ENCODE data around the gene GABRR3. TPM values are rescaled to one million over a fixed set of nuclear protein-coding genes. Genes with fewer than 3 reads are reported as not detected.
"Not testable (repeated sequence)": the region's sequence is repeated elsewhere in the genome, so short reads cannot be mapped to it uniquely, and the experiment has no call there.

GABRR3 gene
- total RNA-seq, 1 donor = not detected

DNA sequence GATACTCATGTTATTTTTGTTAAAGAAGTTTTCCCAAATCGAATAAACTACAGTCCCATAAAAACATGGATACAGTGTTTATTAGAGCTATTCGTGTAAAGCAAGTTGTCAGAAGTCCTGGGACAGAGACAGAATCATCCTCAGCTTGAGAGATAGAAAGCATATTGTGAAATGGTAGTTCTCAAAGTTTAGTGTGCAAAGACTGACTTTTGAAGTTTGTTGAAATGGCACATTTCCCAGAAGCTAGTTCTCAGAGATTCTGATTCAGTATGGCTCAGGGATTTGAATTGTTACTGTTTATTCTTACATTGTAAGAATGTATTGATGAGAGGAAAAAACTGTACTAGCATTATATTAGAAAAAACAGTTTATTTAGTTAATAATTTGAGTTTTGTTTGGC, 22.1 kb downstream of the GABRR3 start:
- peak; percentile 83 for DNase-seq (ENCODE audit: low read depth)
- TF ChIP-seq, protein P1, sequence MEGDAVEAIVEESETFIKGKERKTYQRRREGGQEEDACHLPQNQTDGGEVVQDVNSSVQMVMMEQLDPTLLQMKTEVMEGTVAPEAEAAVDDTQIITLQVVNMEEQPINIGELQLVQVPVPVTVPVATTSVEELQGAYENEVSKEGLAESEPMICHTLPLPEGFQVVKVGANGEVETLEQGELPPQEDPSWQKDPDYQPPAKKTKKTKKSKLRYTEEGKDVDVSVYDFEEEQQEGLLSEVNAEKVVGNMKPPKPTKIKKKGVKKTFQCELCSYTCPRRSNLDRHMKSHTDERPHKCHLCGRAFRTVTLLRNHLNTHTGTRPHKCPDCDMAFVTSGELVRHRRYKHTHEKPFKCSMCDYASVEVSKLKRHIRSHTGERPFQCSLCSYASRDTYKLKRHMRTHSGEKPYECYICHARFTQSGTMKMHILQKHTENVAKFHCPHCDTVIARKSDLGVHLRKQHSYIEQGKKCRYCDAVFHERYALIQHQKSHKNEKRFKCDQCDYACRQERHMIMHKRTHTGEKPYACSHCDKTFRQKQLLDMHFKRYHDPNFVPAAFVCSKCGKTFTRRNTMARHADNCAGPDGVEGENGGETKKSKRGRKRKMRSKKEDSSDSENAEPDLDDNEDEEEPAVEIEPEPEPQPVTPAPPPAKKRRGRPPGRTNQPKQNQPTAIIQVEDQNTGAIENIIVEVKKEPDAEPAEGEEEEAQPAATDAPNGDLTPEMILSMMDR (IDR thresholded peaks at IDR 0.05; ENCODE audit: insufficient read depth, low read depth, low read length) = no peak
- no peak overlapping the region for H3K4me3 ChIP-seq (ENCODE audit: low read depth, low read length)

- not testable (repeated sequence) for H3K4me3 ChIP-seq (ENCODE audit: low read depth, low read length); DNase-seq (ENCODE audit: low read depth)
Measured at GRCh38 chr3:98010883-98011449, 24.1 kb downstream of the GABRR3 start.

- H3K4me3 ChIP-seq (ENCODE audit: low read depth, low read length) = no peak overlapping the region
- DNase-seq (ENCODE audit: low read depth) = peak; percentile 49
- TF ChIP-seq, protein P1 (IDR thresholded peaks at IDR 0.05; ENCODE audit: insufficient read depth, low read depth, low read length) = no peak
Measured at GRCh38 chr3:98010194-98010882, 24.8 kb downstream of the GABRR3 start.

GRCh38 chr3:98008855-98009254, 26.3 kb downstream of the GABRR3 start:
- no peak overlapping the region for H3K4me3 ChIP-seq (ENCODE audit: low read depth, low read length)
- TF ChIP-seq, protein P1 (IDR thresholded peaks at IDR 0.05; ENCODE audit: insufficient read depth, low read depth, low read length) = no peak
- DNase-seq (ENCODE audit: low read depth) = no peak

GRCh38 chr3:98005438-98005837, 29.7 kb downstream of the GABRR3 start:
- TF ChIP-seq, protein P1 (IDR thresholded peaks at IDR 0.05; ENCODE audit: insufficient read depth, low read depth, low read length) = no peak
- DNase-seq (ENCODE audit: low read depth) = no peak
- no peak overlapping the region for H3K4me3 ChIP-seq (ENCODE audit: low read depth, low read length)

GRCh38 chr3:98004721-98005120, 30.4 kb downstream of the GABRR3 start:
- no peak for DNase-seq (ENCODE audit: low read depth)

GRCh38 chr3:98003306-98003969, 31.7 kb downstream of the GABRR3 start:
- TF ChIP-seq, protein P1 (IDR thresholded peaks at IDR 0.05; ENCODE audit: insufficient read depth, low read depth, low read length) = no peak
- no peak overlapping the region for H3K4me3 ChIP-seq (ENCODE audit: low read depth, low read length)
- no peak for DNase-seq (ENCODE audit: low read depth)

More at GRCh38 chr3:98004721-98005120, 30.4 kb downstream of the GABRR3 start:
- TF ChIP-seq, protein P1 (IDR thresholded peaks at IDR 0.05; ENCODE audit: insufficient read depth, low read depth, low read length) = no peak
- no peak overlapping the region for H3K4me3 ChIP-seq (ENCODE audit: low read depth, low read length)
